Measurements from ENCODE around the gene HSD17B1. TPM values are rescaled to one million over a fixed set of nuclear protein-coding genes. Genes with fewer than 3 reads are reported as not detected.
A peak's percentile ranks its signal among the peaks of the same experiment; 100 is the strongest.
"Not testable (repeated sequence)": the region's sequence is repeated elsewhere in the genome, so short reads cannot be mapped to it uniquely, and the experiment has no call there.

Gene HSD17B1
- total and polyA plus RNA-seq, 9 donors: 1.9 to 3.2 (median 2.6) TPM

GRCh38 chr17:42547001-42547461 is 5.7 kb upstream of the HSD17B1 start:
- H3K4me1 ChIP-seq (ENCODE audit: control insufficient read depth, insufficient read depth, low read length): peaks cover 37% of the 10 kb centered on the region
- H3K36me3 ChIP-seq (ENCODE audit: control insufficient read depth, insufficient read depth, low read length): peaks cover 27% of the 10 kb centered on the region
- H3K9me3 ChIP-seq (replicated peaks; ENCODE audit: control insufficient read depth, low read depth, low read length): no peaks in the 10 kb centered on the region
- WGBS (ENCODE audit: insufficient coverage): 71% methylated on average over 19 of the region's 23 CpGs
- DNase-seq: no peak
- H3K27me3 ChIP-seq (ENCODE audit: control insufficient read depth, insufficient read depth, low read length): peaks cover 3% of the 10 kb centered on the region
- no peak overlapping the region for H3K27ac ChIP-seq (ENCODE audit: low read length)
- H3K4me3 ChIP-seq (ENCODE audit: low read length): no peak overlapping the region

GRCh38 chr17:42547698-42548069 is 5.0 kb upstream of the HSD17B1 start:
- Histone ChIP-seq H3K36me3 (ENCODE audit: control insufficient read depth, insufficient read depth, low read length) (peaks cover 23% of the 10 kb centered on the region), H3K27ac (ENCODE audit: low read length) (no peak overlapping the region), H3K4me1 (ENCODE audit: control insufficient read depth, insufficient read depth, low read length) (peaks cover 31% of the 10 kb centered on the region), H3K4me3 (ENCODE audit: low read length) (no peak overlapping the region), H3K27me3 (ENCODE audit: control insufficient read depth, insufficient read depth, low read length) (peaks cover 3% of the 10 kb centered on the region), H3K9me3 (replicated peaks; ENCODE audit: control insufficient read depth, low read depth, low read length) (no peaks in the 10 kb centered on the region)
- no peak for DNase-seq
- 84% methylated on average over 13 of the region's 14 CpGs for WGBS (ENCODE audit: insufficient coverage)

- WGBS (ENCODE audit: insufficient coverage): 8% methylated on average over 59 of the region's 74 CpGs
- no peak overlapping the region for H3K27ac ChIP-seq (ENCODE audit: low read length)
- H3K36me3 ChIP-seq (ENCODE audit: control insufficient read depth, insufficient read depth, low read length): peaks cover 17% of the 10 kb centered on the region
- H3K4me3 ChIP-seq (ENCODE audit: low read length): peak overlapping the region; percentile 37
- no peaks in the 10 kb centered on the region for H3K9me3 ChIP-seq (replicated peaks; ENCODE audit: control insufficient read depth, low read depth, low read length)
- peaks cover 3% of the 10 kb centered on the region for H3K27me3 ChIP-seq (ENCODE audit: control insufficient read depth, insufficient read depth, low read length)
- H3K4me1 ChIP-seq (ENCODE audit: control insufficient read depth, insufficient read depth, low read length): peaks cover 29% of the 10 kb centered on the region
- no peak for DNase-seq
These were observed 4.5 kb upstream of the HSD17B1 start for GRCh38 chr17:42548070-42548837.

- peaks cover 29% of the 10 kb centered on the region for H3K4me1 ChIP-seq (ENCODE audit: control insufficient read depth, insufficient read depth, low read length)
- no peaks in the 10 kb centered on the region for H3K9me3 ChIP-seq (replicated peaks; ENCODE audit: control insufficient read depth, low read depth, low read length)
- 97% methylated on average over 8 of the region's 14 CpGs for WGBS (ENCODE audit: insufficient coverage)
- DNase-seq: no peak
- H3K4me3 ChIP-seq (ENCODE audit: low read length): no peak overlapping the region
- peaks cover 13% of the 10 kb centered on the region for H3K36me3 ChIP-seq (ENCODE audit: control insufficient read depth, insufficient read depth, low read length)
- H3K27ac ChIP-seq (ENCODE audit: low read length): no peak overlapping the region
- peaks cover 3% of the 10 kb centered on the region for H3K27me3 ChIP-seq (ENCODE audit: control insufficient read depth, insufficient read depth, low read length)
These were observed 3.5 kb upstream of the HSD17B1 start for GRCh38 chr17:42548993-42549755.

GRCh38 chr17:42553161-42553818 is 567 bp downstream of the HSD17B1 start:
- Histone ChIP-seq H3K27me3 (ENCODE audit: control insufficient read depth, insufficient read depth, low read length) (peaks cover 3% of the 10 kb centered on the region), H3K27ac (ENCODE audit: low read length) (no peak overlapping the region), H3K36me3 (ENCODE audit: control insufficient read depth, insufficient read depth, low read length) (no peaks in the 10 kb centered on the region), H3K9me3 (replicated peaks; ENCODE audit: control insufficient read depth, low read depth, low read length) (no peaks in the 10 kb centered on the region), H3K4me1 (ENCODE audit: control insufficient read depth, insufficient read depth, low read length) (peaks cover 26% of the 10 kb centered on the region), H3K4me3 (ENCODE audit: low read length) (peak overlapping the region; percentile 96)
- WGBS (ENCODE audit: insufficient coverage): 57% methylated on average over 42 of the region's 45 CpGs
- DNase-seq: no peak

- Histone ChIP-seq H3K9me3 (replicated peaks; ENCODE audit: control insufficient read depth, low read depth, low read length) (no peaks in the 10 kb centered on the region), H3K4me1 (ENCODE audit: control insufficient read depth, insufficient read depth, low read length) (peaks cover 23% of the 10 kb centered on the region), H3K36me3 (ENCODE audit: control insufficient read depth, insufficient read depth, low read length) (no peaks in the 10 kb centered on the region), H3K27me3 (ENCODE audit: control insufficient read depth, insufficient read depth, low read length) (peaks cover under 1% of the 10 kb centered on the region), H3K27ac (ENCODE audit: low read length) (peak overlapping the region; percentile 95), H3K4me3 (ENCODE audit: low read length) (peak overlapping the region; percentile 96)
- 60% methylated on average over 12 of the region's 16 CpGs for WGBS (ENCODE audit: insufficient coverage)
- DNase-seq: no peak
These were observed 1.1 kb downstream of the HSD17B1 start for GRCh38 chr17:42553866-42554249.

- Histone ChIP-seq H3K36me3 (ENCODE audit: control insufficient read depth, insufficient read depth, low read length) (no peaks in the 10 kb centered on the region), H3K4me1 (ENCODE audit: control insufficient read depth, insufficient read depth, low read length) (peaks cover 23% of the 10 kb centered on the region), H3K4me3 (ENCODE audit: low read length) (peak overlapping the region; percentile 96), H3K27me3 (ENCODE audit: control insufficient read depth, insufficient read depth, low read length) (no peaks in the 10 kb centered on the region), H3K27ac (ENCODE audit: low read length) (peak overlapping the region; percentile 95), H3K9me3 (replicated peaks; ENCODE audit: control insufficient read depth, low read depth, low read length) (no peaks in the 10 kb centered on the region)
- under 1% methylated on average over 65 of the region's 82 CpGs for WGBS (ENCODE audit: insufficient coverage)
- peak; percentile 96 for DNase-seq
These were observed 1.8 kb downstream of the HSD17B1 start for GRCh38 chr17:42554250-42555121.

- no CpG with 5 or more reads among the region's 4 CpGs for WGBS (ENCODE audit: insufficient coverage)
- Histone ChIP-seq H3K9me3 (replicated peaks; ENCODE audit: control insufficient read depth, low read depth, low read length) (no peaks in the 10 kb centered on the region), H3K27me3 (ENCODE audit: control insufficient read depth, insufficient read depth, low read length) (no peaks in the 10 kb centered on the region)
These were observed 2.4 kb downstream of the HSD17B1 start for GRCh38 chr17:42555122-42555622.

GRCh38 chr17:42555961-42556617 is 3.4 kb downstream of the HSD17B1 start:
- H3K4me3 ChIP-seq (ENCODE audit: low read length); H3K27me3 ChIP-seq (ENCODE audit: control insufficient read depth, insufficient read depth, low read length); DNase-seq; H3K36me3 ChIP-seq (ENCODE audit: control insufficient read depth, insufficient read depth, low read length); H3K27ac ChIP-seq (ENCODE audit: low read length); H3K9me3 ChIP-seq (replicated peaks; ENCODE audit: control insufficient read depth, low read depth, low read length): not testable (repeated sequence)
- peaks cover 23% of the 10 kb centered on the region for H3K4me1 ChIP-seq (ENCODE audit: control insufficient read depth, insufficient read depth, low read length)
- WGBS (ENCODE audit: insufficient coverage): 41% methylated on average over 3 of the region's 5 CpGs

More at GRCh38 chr17:42555122-42555622, 2.4 kb downstream of the HSD17B1 start:
- H3K36me3 ChIP-seq (ENCODE audit: control insufficient read depth, insufficient read depth, low read length): no peaks in the 10 kb centered on the region
- H3K27ac ChIP-seq (ENCODE audit: low read length): peak overlapping the region; percentile 95
- peak overlapping the region; percentile 96 for H3K4me3 ChIP-seq (ENCODE audit: low read length)
- H3K4me1 ChIP-seq (ENCODE audit: control insufficient read depth, insufficient read depth, low read length): peaks cover 23% of the 10 kb centered on the region
- no peak for DNase-seq

Measured in muscle of leg (tissue), 11 donors.